DOHH2 (cell line): ENCODE results near the gene DDAH2.

Source experiments
- CTCF ChIP-seq: fragments of 200-600 bp; sonication (generic); IDR thresholded peaks from one replicate; pipeline ENCODE4 v1.5.1; 2014; ENCODE audit warnings: antibody characterized with exemption, mild to moderate bottlenecking, low read depth, low read length; ENCODE audit not compliant: poor library complexity, severe bottlenecking
- EZH2phosphoT487 ChIP-seq: fragments of 200-600 bp; sonication (generic); IDR thresholded peaks from 2 replicates; pipeline ENCODE4 v1.6.1; 2017; ENCODE audit warnings: borderline replicate concordance, mild to moderate bottlenecking, antibody characterized with exemption, low read length, moderate library complexity, mixed read lengths

- peak; percentile 49 for TF ChIP-seq CTCF
- TF ChIP-seq EZH2phosphoT487 = no peak
These were observed 9.2 kb upstream of the DDAH2 start for GRCh38 chr6:31737991-31738979.
